Transverse colon (tissue), 4 donors: ENCODE measurements around the gene SZT2. TPM values are rescaled to one million over a fixed set of nuclear protein-coding genes. Genes with fewer than 3 reads are reported as not detected.

Experiments
- DNase-seq: peaks from one replicate; pipeline ENCODE4 v3.0.0-alpha.2; 2019
- H3K27ac ChIP-seq, 4 donors: fragments of 200-600 bp; sonication (generic); 2 replicates each; pipeline ENCODE4 v1.5.1; 2016 to 2018; ENCODE audit warnings: inconsistent platforms in 4 of 4
- H3K27me3 ChIP-seq: fragments of 200-600 bp; sonication (generic); 2 replicates; pipeline ENCODE4 v1.5.1; 2017; ENCODE audit warnings: inconsistent platforms
- H3K36me3 ChIP-seq, 4 donors: fragments of 200-600 bp; sonication (generic); 2 replicates each; pipeline ENCODE4 v1.5.1; 2017 to 2019; ENCODE audit warnings: inconsistent platforms in 4 of 4
- H3K4me1 ChIP-seq, 4 donors: fragments of 200-600 bp; sonication (generic); 2 replicates each; pipeline ENCODE4 v1.5.1; 2017 to 2020; ENCODE audit warnings: inconsistent platforms in 4 of 4
- H3K4me3 ChIP-seq, 4 donors: fragments of 200-600 bp; sonication (generic); 1 replicate in 1 of 4; 2 replicates in 3 of 4; pipeline versions ENCODE4 v1.5.1 to v1.6.1; 2017 to 2019; ENCODE audit warnings: inconsistent platforms in 4 of 4
- H3K9me3 ChIP-seq, 2 donors: fragments of 200-600 bp; sonication (generic); 2 replicates each; pipeline ENCODE4 v1.5.1; 2017 to 2019; ENCODE audit warnings: inconsistent platforms in 2 of 2
- CTCF ChIP-seq, 5 experiments: fragments of 200-600 bp in 3 of 5; fragments of 450-650 bp in 2 of 5; sonication (generic) in 3 of 5; IDR thresholded peaks; 1 replicate in 2 of 5; 2 replicates in 3 of 5; pipeline ENCODE4 v1.5.1; 2016 to 2017; ENCODE audit warnings: antibody characterized with exemption in 5 of 5, inconsistent platforms in 3 of 5, mild to moderate bottlenecking in 2 of 5, moderate library complexity in 1 of 5
- EP300 ChIP-seq: sonication (generic); formaldehyde crosslinking; IDR thresholded peaks from one replicate; pipeline ENCODE4 v1.6.1; 2017; ENCODE audit warnings: antibody characterized with exemption, low read depth
- POLR2A ChIP-seq: fragments of 450-650 bp; IDR thresholded peaks from one replicate; pipeline ENCODE4 v1.6.1; 2016; ENCODE audit warnings: antibody characterized with exemption, mild to moderate bottlenecking, moderate library complexity
- POLR2AphosphoS5 ChIP-seq, 3 donors: sonication (generic); formaldehyde crosslinking; IDR thresholded peaks; one replicate each; pipeline ENCODE4 v1.6.1; 2016; ENCODE audit warnings: antibody characterized with exemption in 3 of 3
- WGBS, 2 donors: methylation state at CpG; one replicate each; pipeline ENCODE4 v1.1.5; 2018; ENCODE audit warnings: low coverage in 1 of 2; 5-methylcytosine and 5-hydroxymethylcytosine counted together
- in situ Hi-C, 4 donors: fragments of 200-750 bp; cut with MboI; loops; one replicate each; pipeline versions ENCODE4 v1.15.0 to v1.15.1; 2017; ENCODE audit warnings: low sequenced_read_pairs in 3 of 4, low pct_ligation_motif_present in 1 of 4, low pct_unique_long_range_greater_than_20kb in 1 of 4
- intact Hi-C: fragments of 100-400 bp; cut with DNase I; formaldehyde crosslinking; loops from one replicate; pipeline ENCODE4 v1.15.1; 2023; ENCODE audit warnings: low total_unique reads
- total RNA-seq, 4 donors: library from RNA; depleted of rRNA; stranded (reverse); fragments of >200 nt; gene quantifications; one replicate each; pipeline ENCODE4 v1.1.0, GENCODE V29; 2016

SZT2 gene
- total RNA-seq, 4 donors from 2014 or later, result 43.1 to 106 (median 82.2) TPM

- intact Hi-C loops (no loop called here), in situ Hi-C loops (no loop called here)
- DNase-seq, result no peak
- peaks cover 14 to 55% (median 38%) of the 10 kb centered on the region in 4 donors for H3K4me1 ChIP-seq
- TF ChIP-seq POLR2A (no peak), POLR2AphosphoS5 (IDR thresholded peaks at IDR 0.05) (no peak), EP300 (no peak), CTCF (IDR thresholded peaks at IDR 0.05) (no peak)
- H3K27ac ChIP-seq, result peak overlapping the region in 2 of 4 donors; percentile 18 to 19
- 67 to 78% methylated on average over 3 to 5 of the region's 5 CpGs for WGBS, 2 donors
- H3K9me3 ChIP-seq, result no peaks in the 10 kb centered on the region
- no peaks in the 10 kb centered on the region for H3K27me3 ChIP-seq
- H3K36me3 ChIP-seq, result peaks cover 0 to 14% (median 6%) of the 10 kb centered on the region in 4 donors
- H3K4me3 ChIP-seq, result no peak overlapping the region
These were observed 25.7 kb upstream of the SZT2 start for GRCh38 chr1:43363935-43364525.

- Histone ChIP-seq H3K36me3 (peaks cover 0 to 14% (median 6%) of the 10 kb centered on the region in 4 donors), H3K27ac (peak overlapping the region; percentile 93 to 96 (median 94)), H3K27me3 (no peaks in the 10 kb centered on the region), H3K4me1 (peaks cover 12 to 44% (median 29%) of the 10 kb centered on the region in 4 donors), H3K9me3 (no peaks in the 10 kb centered on the region), H3K4me3 (peak overlapping the region in 2 of 4 donors; percentile 70 to 75)
- no peak for DNase-seq
- in situ Hi-C loops, result no loop called here
- 55 to 79% methylated on average over 2 of the region's 2 CpGs for WGBS, 2 donors
- TF ChIP-seq CTCF (IDR thresholded peaks at IDR 0.05), result no peak
- TF ChIP-seq POLR2AphosphoS5 (IDR thresholded peaks at IDR 0.05), result no peak
- TF ChIP-seq POLR2A, result no peak
- TF ChIP-seq EP300, result no peak
- intact Hi-C loops, result no loop called here
These were observed 24.0 kb upstream of the SZT2 start for GRCh38 chr1:43365678-43366077.

- DNase-seq, result peak; percentile 91
- in situ Hi-C loops, result no loop called here
- WGBS, 2 donors, result 33 to 60% methylated on average over 1 to 10 of the region's 11 CpGs
- Histone ChIP-seq H3K36me3 (peaks cover 0 to 14% (median 6%) of the 10 kb centered on the region in 4 donors), H3K4me1 (peaks cover 12 to 44% (median 27%) of the 10 kb centered on the region in 4 donors), H3K9me3 (no peaks in the 10 kb centered on the region), H3K4me3 (peak overlapping the region in 2 of 4 donors; percentile 70 to 75), H3K27ac (peak overlapping the region; percentile 93 to 96 (median 94)), H3K27me3 (no peaks in the 10 kb centered on the region)
- intact Hi-C loops, result no loop called here
- TF ChIP-seq EP300 (no peak), POLR2AphosphoS5 (IDR thresholded peaks at IDR 0.05) (peak; percentile 68 to 90 (median 82)), POLR2A (peak; percentile 92)
These were observed 23.5 kb upstream of the SZT2 start for GRCh38 chr1:43366179-43366578.

GRCh38 chr1:43366601-43367025 is 23.1 kb upstream of the SZT2 start:
- in situ Hi-C loops, result no loop called here
- H3K4me3 ChIP-seq, result peak overlapping the region; percentile 55 to 75 (median 70)
- peak overlapping the region; percentile 93 to 96 (median 94) for H3K27ac ChIP-seq
- peaks cover 0 to 14% (median 6%) of the 10 kb centered on the region in 4 donors for H3K36me3 ChIP-seq
- TF ChIP-seq CTCF (IDR thresholded peaks at IDR 0.05) (no peak), POLR2A (no peak), EP300 (no peak), POLR2AphosphoS5 (IDR thresholded peaks at IDR 0.05) (no peak)
- peaks cover 12 to 44% (median 26%) of the 10 kb centered on the region in 4 donors for H3K4me1 ChIP-seq
- 4 to 20% methylated on average over 1 to 5 of the region's 5 CpGs for WGBS, 2 donors
- no peaks in the 10 kb centered on the region for H3K27me3 ChIP-seq
- no peak for DNase-seq
- intact Hi-C loops, result no loop called here
- no peaks in the 10 kb centered on the region for H3K9me3 ChIP-seq
